Endothelial cell of umbilical vein (primary cell): ENCODE results near the gene CNTNAP2. TPM values are rescaled to one million over a fixed set of nuclear protein-coding genes. Genes with fewer than 3 reads are reported as not detected.

ENCODE experiments used
- BruUV-seq: library from RNA; stranded (reverse); fragments of 400-500 nt; replicated peaks from 2 replicates; lab custom pipeline; 2021; lab: Mats Ljungman, UMichigan
- CTCF ChIA-PET: fragments of 300-600, 350-600 bp; sonication (Branson Sonifier 250); formaldehyde crosslinking; loops from one replicate; lab custom pipeline; 2021; ENCODE audit warnings: antibody characterized with exemption, inconsistent platforms; lab: Charles Lee
- POLR2A ChIA-PET: fragments of 300-600, 350-600 bp; sonication (Branson Sonifier 250); formaldehyde crosslinking; loops from one replicate; lab custom pipeline; 2021; ENCODE audit warnings: antibody characterized with exemption, inconsistent platforms; lab: Charles Lee
- DNase-seq: peaks from one replicate; pipeline ENCODE4 v3.0.0-alpha.2; 2011; ENCODE audit warnings: low read depth, low spot score
- FAIRE-seq: peaks from 2 replicates; lab custom pipeline; 2011; peaks lifted over from hg19 to GRCh38; lab: Jason Lieb, UNC
- H2AFZ ChIP-seq: 2 replicates; pipeline ENCODE4 v1.6.0; 2012; ENCODE audit warnings: low read depth, low read length, control low read depth, inconsistent platforms
- H3K27ac ChIP-seq: 2 replicates; pipeline ENCODE4 v1.5.1; 2011; ENCODE audit warnings: low read depth, mild to moderate bottlenecking, control low read depth, low read length, moderate library complexity; ENCODE audit not compliant: insufficient read depth
- H3K27me3 ChIP-seq, 2 experiments: 2 replicates each; pipeline versions ENCODE4 v1.6.0 to v1.6.1; 2011; ENCODE audit warnings: low read length in 2 of 2, mixed read lengths in 1 of 2; ENCODE audit not compliant: control insufficient read depth in 2 of 2, insufficient read depth in 2 of 2
- H3K36me3 ChIP-seq, 2 experiments: 2 replicates in 1 of 2; 3 replicates in 1 of 2; pipeline ENCODE4 v1.5.1; 2011; ENCODE audit warnings: low read length in 2 of 2, mild to moderate bottlenecking in 1 of 2, moderate library complexity in 1 of 2; ENCODE audit not compliant: control insufficient read depth in 2 of 2, insufficient read depth in 2 of 2; ENCODE audit errors: extremely low read depth in 1 of 2
- H3K4me1 ChIP-seq: 3 replicates; pipeline ENCODE4 v1.5.1; 2011; ENCODE audit warnings: mild to moderate bottlenecking, low read length; ENCODE audit not compliant: control insufficient read depth, insufficient read depth; ENCODE audit errors: extremely low read depth
- H3K4me2 ChIP-seq: 2 replicates; pipeline ENCODE4 v1.6.1; 2011; ENCODE audit warnings: low read length, control low read depth, mixed read lengths; ENCODE audit not compliant: insufficient read depth
- H3K4me3 ChIP-seq, 3 experiments: fragments of 200-600 bp in 1 of 3; sonication (generic), shearing (Covaris generic) in 1 of 3; replicated peaks in 1 of 3; 2 replicates each; pipeline ENCODE4 v1.5.1; 2011 to 2016; ENCODE audit warnings: control low read depth in 3 of 3, low read length in 3 of 3, mild to moderate bottlenecking in 2 of 3, inconsistent platforms in 1 of 3, low read depth in 1 of 3, moderate library complexity in 1 of 3; ENCODE audit not compliant: insufficient read depth in 1 of 3
- H3K79me2 ChIP-seq: 2 replicates; pipeline ENCODE4 v1.6.0; 2012; ENCODE audit warnings: low read length, inconsistent platforms; ENCODE audit not compliant: control insufficient read depth, insufficient read depth
- H3K9ac ChIP-seq: replicated peaks from 2 replicates; pipeline ENCODE3; 2011; ENCODE audit warnings: low read length, control low read depth; ENCODE audit not compliant: insufficient read depth; ENCODE audit errors: extremely low read depth
- H3K9me1 ChIP-seq: replicated peaks from 3 replicates; pipeline ENCODE4 v1.6.0; 2011; ENCODE audit warnings: mild to moderate bottlenecking, low read length; ENCODE audit not compliant: control insufficient read depth, insufficient read depth; ENCODE audit errors: extremely low read depth
- H3K9me3 ChIP-seq: replicated peaks from 2 replicates; pipeline ENCODE4 v1.5.1; 2012; ENCODE audit warnings: low read length, inconsistent platforms; ENCODE audit not compliant: control insufficient read depth, insufficient read depth
- H4K20me1 ChIP-seq: replicated peaks from 2 replicates; pipeline ENCODE3; 2011; ENCODE audit warnings: mild to moderate bottlenecking, low read length; ENCODE audit not compliant: control insufficient read depth, insufficient read depth; ENCODE audit errors: extremely low read depth
- EZH2 ChIP-seq: IDR thresholded peaks from 2 replicates; pipeline ENCODE4 v1.6.1; 2012; ENCODE audit warnings: borderline replicate concordance, low read depth, mild to moderate bottlenecking, moderate library complexity, low read length, inconsistent platforms; ENCODE audit not compliant: severe bottlenecking
- FOS ChIP-seq: IDR thresholded peaks from 2 replicates; pipeline ENCODE4 v1.6.1; 2011; ENCODE audit warnings: mild to moderate bottlenecking, low read length, moderate library complexity, borderline replicate concordance; ENCODE audit not compliant: insufficient read depth
- GATA2 ChIP-seq: IDR thresholded peaks from 2 replicates; pipeline ENCODE4 v1.7.0; 2011; ENCODE audit warnings: low read depth, mild to moderate bottlenecking, moderate library complexity, mixed read lengths, low read length; ENCODE audit not compliant: insufficient read length, insufficient read depth
- JUN ChIP-seq: IDR thresholded peaks from 2 replicates; pipeline ENCODE4 v1.6.1; 2011; ENCODE audit warnings: borderline replicate concordance, low read depth; ENCODE audit not compliant: insufficient read length, insufficient read depth
- MAX ChIP-seq: IDR thresholded peaks from 2 replicates; pipeline ENCODE4 v1.6.1; 2011; ENCODE audit not compliant: insufficient read depth, insufficient read length
- MYC ChIP-seq: IDR thresholded peaks from one replicate; pipeline ENCODE4 v1.6.1; 2011; ENCODE audit warnings: mild to moderate bottlenecking, low read depth, low read length
- POLR2A ChIP-seq: IDR thresholded peaks from 2 replicates; pipeline ENCODE4 v1.6.1; 2012; ENCODE audit warnings: low read depth, mild to moderate bottlenecking, control low read depth, low read length
- POLR2AphosphoS5 ChIP-seq: IDR thresholded peaks from 2 replicates; pipeline ENCODE4 v1.6.1; 2012; ENCODE audit warnings: low read depth, mild to moderate bottlenecking, control low read depth, low read length, moderate library complexity; ENCODE audit not compliant: insufficient read depth
- dilution Hi-C: fragments of 300-500 bp; cut with MboI; formaldehyde crosslinking; loops from one replicate; pipeline ENCODE4 v1.15.0; 2019; ENCODE audit warnings: low sequenced_read_pairs; ENCODE audit not compliant: extremely low pct_ligation_motif_present
- intact Hi-C: fragments of 100-400 bp; cut with micrococcal nuclease; formaldehyde crosslinking; loops from one replicate; pipeline ENCODE4 v1.10.0; 2022
- polyA plus RNA-seq, 4 experiments: library from polyadenylated mRNA; depleted of rRNA in 3 of 4; stranded (reverse) in 3 of 4; unstranded in 1 of 4; fragments of >200 nt; gene quantifications; 2 replicates each; pipeline versions ENCODE4 v1.2.1 to v1.2.3, GENCODE V29; 2011 to 2012; ENCODE audit warnings: missing spikeins in 1 of 4
- total RNA-seq: library from RNA; stranded (reverse); gene quantifications from 2 replicates; pipeline ENCODE4 v1.2.3, GENCODE V29; 2021
- TF ChIP-seq, protein P1 (sequence below), 2 donors: IDR thresholded peaks; 1 replicate in 1 of 2; 2 replicates in 1 of 2; pipeline ENCODE4 v1.5.1; 2011; ENCODE audit warnings: low read length in 2 of 2, mild to moderate bottlenecking in 2 of 2, moderate library complexity in 2 of 2, control low read depth in 1 of 2, inconsistent platforms in 1 of 2, low read depth in 1 of 2; ENCODE audit not compliant: insufficient read depth in 1 of 2; ENCODE audit errors: extremely low read depth in 1 of 2

CNTNAP2 gene
- total and polyA plus RNA-seq, 2 donors (not counting 3 experiments of a cell fraction or from before 2014, with no cell fraction given): not detected

DNA sequence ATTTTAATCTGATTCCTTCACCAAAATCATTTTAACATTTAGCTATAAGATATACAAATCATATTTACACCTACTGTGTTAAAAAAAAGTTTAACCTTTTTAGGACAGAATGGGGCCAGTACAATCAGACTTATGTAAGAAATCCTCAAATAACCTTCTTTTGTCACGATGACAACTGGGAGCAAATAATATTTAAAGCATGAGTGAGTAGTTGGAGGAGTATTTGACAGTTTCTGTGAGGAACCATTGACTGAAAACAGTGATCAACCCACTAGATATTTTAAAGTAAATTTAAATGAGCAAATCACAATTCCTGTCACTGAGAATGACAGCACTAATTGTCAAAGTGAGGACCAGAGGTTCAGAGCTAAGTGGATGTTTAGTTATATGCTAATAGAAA is 289.1 kb downstream of the CNTNAP2 start:
- H2AFZ ChIP-seq: no peak overlapping the region
- H3K4me3 ChIP-seq: no peak overlapping the region
- no peaks in the 10 kb centered on the region for H3K9me1 ChIP-seq
- intact Hi-C loops: no loop called here
- no peaks in the 10 kb centered on the region for H3K4me1 ChIP-seq
- no peak overlapping the region for H3K4me2 ChIP-seq
- TF ChIP-seq FOS (no peak), EZH2 (no peak), POLR2AphosphoS5 (no peak), JUN (no peak), MYC (no peak), MAX (no peak), GATA2 (no peak), POLR2A (no peak)
- TF ChIP-seq, protein P1, sequence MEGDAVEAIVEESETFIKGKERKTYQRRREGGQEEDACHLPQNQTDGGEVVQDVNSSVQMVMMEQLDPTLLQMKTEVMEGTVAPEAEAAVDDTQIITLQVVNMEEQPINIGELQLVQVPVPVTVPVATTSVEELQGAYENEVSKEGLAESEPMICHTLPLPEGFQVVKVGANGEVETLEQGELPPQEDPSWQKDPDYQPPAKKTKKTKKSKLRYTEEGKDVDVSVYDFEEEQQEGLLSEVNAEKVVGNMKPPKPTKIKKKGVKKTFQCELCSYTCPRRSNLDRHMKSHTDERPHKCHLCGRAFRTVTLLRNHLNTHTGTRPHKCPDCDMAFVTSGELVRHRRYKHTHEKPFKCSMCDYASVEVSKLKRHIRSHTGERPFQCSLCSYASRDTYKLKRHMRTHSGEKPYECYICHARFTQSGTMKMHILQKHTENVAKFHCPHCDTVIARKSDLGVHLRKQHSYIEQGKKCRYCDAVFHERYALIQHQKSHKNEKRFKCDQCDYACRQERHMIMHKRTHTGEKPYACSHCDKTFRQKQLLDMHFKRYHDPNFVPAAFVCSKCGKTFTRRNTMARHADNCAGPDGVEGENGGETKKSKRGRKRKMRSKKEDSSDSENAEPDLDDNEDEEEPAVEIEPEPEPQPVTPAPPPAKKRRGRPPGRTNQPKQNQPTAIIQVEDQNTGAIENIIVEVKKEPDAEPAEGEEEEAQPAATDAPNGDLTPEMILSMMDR (IDR thresholded peaks at IDR 0.05; ENCODE audit: extremely low read depth in 1 of 2, insufficient read depth in 1 of 2, low read depth in 1 of 2, low read length in 2 of 2): no peak
- H3K27ac ChIP-seq: no peak overlapping the region
- dilution Hi-C loops: no loop called here
- H3K27me3 ChIP-seq: no peaks in the 10 kb centered on the region
- H3K36me3 ChIP-seq: no peaks in the 10 kb centered on the region
- H3K79me2 ChIP-seq: no peaks in the 10 kb centered on the region
- no peak overlapping the region for H3K9ac ChIP-seq
- peaks cover 7% of the 10 kb centered on the region for H3K9me3 ChIP-seq
- H4K20me1 ChIP-seq: no peaks in the 10 kb centered on the region
- no peak for FAIRE-seq
- POLR2A ChIA-PET: no interaction called here
- no peak for DNase-seq
- CTCF ChIA-PET: no interaction called here
- BruUV-seq: no TSS peak
